Caki2 (cell line): Measurements from ENCODE around the gene PRR5. TPM values are rescaled to one million over a fixed set of nuclear protein-coding genes. Genes with fewer than 3 reads are reported as not detected.
"Not testable (repeated sequence)": the region's sequence is repeated elsewhere in the genome, so short reads cannot be mapped to it uniquely, and the experiment has no call there.

ENCODE experiments used
- DNase-seq: peaks from one replicate; pipeline ENCODE4 v3.0.0-alpha.2; 2015; ENCODE audit warnings: low read depth
- in situ Hi-C: cut with HindIII; loops from 2 replicates; pipeline ENCODE4 v1.10.0; 2016; ENCODE audit warnings: low sequenced_read_pairs, low pct_unique_long_range_greater_than_20kb, mixed read lengths
- total RNA-seq: library from RNA; depleted of rRNA; stranded (reverse); fragments of >200 nt; shearing (Covaris generic); gene quantifications from 2 replicates; pipeline ENCODE4 v1.2.3, GENCODE V29; 2014; ENCODE audit warnings: low replicate concordance

PRR5 gene
- total RNA-seq, 1 experiment from 2014 or later = 65.0 TPM

- in situ Hi-C loops = no loop called here
- no peak for DNase-seq
Observed at GRCh38 chr22:44670220-44670988, 31.6 kb upstream of the PRR5 start.

- peak; percentile 38 for DNase-seq
- in situ Hi-C loops = no loop called here
Observed at GRCh38 chr22:44671742-44672141, 30.3 kb upstream of the PRR5 start.

GRCh38 chr22:44672632-44673031 is 29.4 kb upstream of the PRR5 start:
- no peak for DNase-seq
- in situ Hi-C loops = no loop called here

- in situ Hi-C loops = no loop called here
- DNase-seq = no peak
Observed at GRCh38 chr22:44673406-44673805, 28.6 kb upstream of the PRR5 start.

GRCh38 chr22:44676066-44676440 is 26.0 kb upstream of the PRR5 start:
- DNase-seq, in situ Hi-C loops: not testable (repeated sequence)

- peak; percentile 77 for DNase-seq
Observed at GRCh38 chr22:44676441-44677352, 25.3 kb upstream of the PRR5 start.

GRCh38 chr22:44677353-44677840 is 24.6 kb upstream of the PRR5 start:
- in situ Hi-C loops = no loop called here
- DNase-seq = no peak

More at GRCh38 chr22:44676441-44677352, 25.3 kb upstream of the PRR5 start:
- in situ Hi-C loops = no loop called here

- in situ Hi-C loops = no loop called here
- no peak for DNase-seq
Observed at GRCh38 chr22:44677871-44678555, 24.0 kb upstream of the PRR5 start.

GRCh38 chr22:44678556-44679305 is 23.3 kb upstream of the PRR5 start:
- in situ Hi-C loops = no loop called here
- DNase-seq = no peak

GRCh38 chr22:44679306-44679647 is 22.7 kb upstream of the PRR5 start:
- in situ Hi-C loops = not testable (repeated sequence)

GRCh38 chr22:44680058-44680457 is 21.9 kb upstream of the PRR5 start:
- in situ Hi-C loops = no loop called here
- no peak for DNase-seq

More at GRCh38 chr22:44679306-44679647, 22.7 kb upstream of the PRR5 start:
- not testable (repeated sequence) for DNase-seq

GRCh38 chr22:44680481-44680894 is 21.5 kb upstream of the PRR5 start:
- DNase-seq = no peak
- in situ Hi-C loops = no loop called here

- no peak for DNase-seq
- in situ Hi-C loops = no loop called here
Observed at GRCh38 chr22:44682556-44683168, 19.3 kb upstream of the PRR5 start.

- no peak for DNase-seq
- in situ Hi-C loops = no loop called here
Observed at GRCh38 chr22:44683237-44683636, 18.8 kb upstream of the PRR5 start.

- no peak for DNase-seq
- in situ Hi-C loops = no loop called here
Observed at GRCh38 chr22:44683881-44684280, 18.1 kb upstream of the PRR5 start.

- DNase-seq = peak; percentile 99
- in situ Hi-C loops = no loop called here
Observed at GRCh38 chr22:44684506-44685383, 17.3 kb upstream of the PRR5 start.
